Hepatocyte (in vitro differentiated cells): ENCODE measurements around the gene RORB.

ENCODE experiments used
- CTCF ChIP-seq: fragments of 200-600 bp; sonication (generic); IDR thresholded peaks from 2 replicates; pipeline ENCODE4 v1.5.1; 2016; ENCODE audit warnings: antibody characterized with exemption, mild to moderate bottlenecking; ENCODE audit not compliant: poor library complexity
- EZH2 ChIP-seq: fragments of 200-600 bp; sonication (generic); IDR thresholded peaks from 2 replicates; pipeline ENCODE4 v1.6.1; 2016; ENCODE audit warnings: antibody characterized with exemption, mild to moderate bottlenecking, borderline replicate concordance

- TF ChIP-seq CTCF (no peak), EZH2 (no peak)
Observed at GRCh38 chr9:74463825-74464224, 33.3 kb upstream of the RORB start.
